Mesodermal cell (in vitro differentiated cells): ENCODE data around the gene CD93.

Source experiments
- H3K27ac ChIP-seq: 2 replicates; pipeline ENCODE4 v1.7.0; 2013; ENCODE audit warnings: mild to moderate bottlenecking, low read depth, low read length, moderate library complexity; ENCODE audit not compliant: severe bottlenecking
- H3K36me3 ChIP-seq: 2 replicates; pipeline ENCODE4 v1.7.1; 2013; ENCODE audit warnings: mild to moderate bottlenecking, low read length, moderate library complexity; ENCODE audit not compliant: control insufficient read depth, insufficient read depth
- H3K4me1 ChIP-seq: one replicate; pipeline ENCODE4 v1.7.1; 2013; ENCODE audit warnings: mild to moderate bottlenecking, low read length; ENCODE audit not compliant: insufficient read depth, control insufficient read depth, poor library complexity, severe bottlenecking
- H3K4me3 ChIP-seq: 2 replicates; pipeline ENCODE4 v1.7.0; 2013; ENCODE audit warnings: low read length, control low read depth, mild to moderate bottlenecking; ENCODE audit not compliant: insufficient read depth, poor library complexity, severe bottlenecking; ENCODE audit errors: extremely low read depth
- H3K9me3 ChIP-seq: 2 replicates; pipeline ENCODE4 v1.7.1; 2013; ENCODE audit warnings: mild to moderate bottlenecking, low read length, moderate library complexity; ENCODE audit not compliant: control insufficient read depth
- WGBS, 2 experiments: methylation state at CpG; one replicate each; pipeline ENCODE4 v1.1.5; 2013; ENCODE audit warnings: missing lambda C conversion rate in 2 of 2; ENCODE audit not compliant: insufficient coverage in 2 of 2; 5-methylcytosine and 5-hydroxymethylcytosine counted together

CD93 gene

DNA sequence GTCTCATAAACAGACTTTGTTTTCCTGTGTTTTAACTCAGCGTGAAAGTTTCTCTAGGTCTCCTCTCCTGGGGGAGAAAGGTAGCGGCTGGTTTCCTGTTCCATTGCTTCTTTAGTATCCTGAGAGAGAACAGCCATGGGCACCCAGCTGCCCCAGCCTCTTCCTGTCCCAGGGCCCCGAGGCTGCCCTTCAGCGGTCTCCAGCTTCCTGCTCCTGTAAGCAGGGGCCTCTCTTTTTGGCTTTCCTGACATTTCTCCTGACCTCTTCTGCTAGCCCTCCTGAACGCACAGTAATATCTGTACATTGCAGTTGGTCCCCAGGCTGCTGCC, 53.4 kb downstream of the CD93 start:
- Histone ChIP-seq H3K27ac (no peak overlapping the region), H3K4me1 (no peaks in the 10 kb centered on the region), H3K4me3 (no peak overlapping the region), H3K36me3 (no peaks in the 10 kb centered on the region), H3K9me3 (no peaks in the 10 kb centered on the region)
- 90 to 93% methylated on average over 4 to 5 of the region's 5 CpGs for WGBS, 2 experiments

DNA sequence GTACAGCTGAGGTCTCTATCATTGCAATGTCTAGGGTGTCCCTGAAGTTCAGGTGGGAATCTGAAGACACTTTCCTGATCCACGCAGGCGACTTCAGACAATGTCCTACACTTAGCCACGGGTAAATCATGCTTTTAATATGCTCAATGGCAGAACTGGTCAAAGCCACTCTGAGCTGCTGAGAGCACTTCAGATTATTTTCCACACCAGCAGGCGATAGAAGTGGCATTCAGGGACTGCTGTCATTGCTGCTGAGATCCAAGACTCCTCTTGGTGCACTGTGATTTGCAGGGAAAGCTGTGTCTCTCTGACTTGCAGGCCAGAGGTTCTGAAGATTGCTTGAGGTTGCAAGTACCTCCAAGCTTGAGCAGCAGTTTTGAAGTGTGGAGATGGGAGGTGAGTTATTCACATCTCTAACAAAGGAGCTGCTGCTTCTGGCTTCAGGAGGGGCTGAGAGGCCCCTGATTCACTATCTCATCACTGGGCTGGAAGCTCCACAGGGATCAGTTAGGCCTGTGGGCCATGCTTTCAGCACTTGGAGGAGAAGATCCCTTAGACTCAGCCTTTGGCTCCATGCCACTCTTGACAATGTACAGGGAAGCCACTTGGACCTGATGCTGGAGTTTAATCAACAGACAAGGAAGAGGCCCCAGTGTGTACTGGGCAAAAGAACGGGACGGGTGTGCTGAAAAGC, 53.9 kb downstream of the CD93 start:
- H3K9me3 ChIP-seq: no peaks in the 10 kb centered on the region
- no peak overlapping the region for H3K27ac ChIP-seq
- 89 to 97% methylated on average over 6 of the region's 6 CpGs for WGBS, 2 experiments
- no peak overlapping the region for H3K4me3 ChIP-seq
- no peaks in the 10 kb centered on the region for H3K36me3 ChIP-seq
- H3K4me1 ChIP-seq: no peaks in the 10 kb centered on the region

DNA sequence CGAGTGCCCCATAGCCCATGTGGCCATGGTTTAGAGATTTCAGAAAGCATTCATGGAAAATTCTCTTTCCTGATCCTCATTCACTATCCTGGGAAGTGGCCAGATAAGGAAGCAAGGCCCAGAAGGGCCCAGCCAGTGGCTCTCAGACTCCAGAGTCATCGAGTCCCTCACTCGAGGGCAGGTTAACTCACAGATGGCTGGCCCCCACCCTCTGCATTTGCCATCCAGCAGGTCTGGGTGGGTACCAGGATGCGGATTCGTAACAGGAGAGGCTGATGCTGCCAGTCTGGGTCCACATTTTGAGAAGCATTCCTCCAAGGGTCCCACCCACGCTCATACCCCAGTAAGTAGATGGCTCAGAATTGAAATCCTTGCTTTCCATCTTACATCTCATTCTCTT, 54.8 kb downstream of the CD93 start:
- Histone ChIP-seq H3K36me3 (no peaks in the 10 kb centered on the region), H3K4me1 (no peaks in the 10 kb centered on the region), H3K4me3 (no peak overlapping the region), H3K9me3 (no peaks in the 10 kb centered on the region), H3K27ac (no peak overlapping the region)
- 91 to 94% methylated on average over 5 to 6 of the region's 6 CpGs for WGBS, 2 experiments
